Panc1 (cell line): ENCODE measurements around the gene SLC4A2. TPM values are rescaled to one million over a fixed set of nuclear protein-coding genes. Genes with fewer than 3 reads are reported as not detected.

Source experiments
- ATAC-seq: fragments of 200-7000 bp; cut with Tn5 transposase; 2 replicates; pipeline ENCODE4 v1.9.1; 2020; ENCODE audit warnings: mild to moderate bottlenecking, moderate library complexity
- BruUV-seq: library from RNA; stranded (reverse); fragments of 400-500 nt; replicated peaks from 2 replicates; lab custom pipeline; 2021; lab: Mats Ljungman, UMichigan
- CTCF ChIA-PET: fragments of 300-600 bp; sonication (Branson Sonifier 250); formaldehyde crosslinking; loops from one replicate; lab custom pipeline; 2022; ENCODE audit warnings: antibody characterized with exemption; lab: Charles Lee
- POLR2A ChIA-PET: fragments of 300-600 bp; sonication (Branson Sonifier 250); formaldehyde crosslinking; loops from one replicate; lab custom pipeline; 2022; ENCODE audit warnings: antibody characterized with exemption; lab: Charles Lee
- DNase-seq: peaks from one replicate; pipeline ENCODE4 v3.0.0-alpha.2; 2010; ENCODE audit warnings: low read depth, low spot score
- H3K27ac ChIP-seq: 2 replicates; pipeline ENCODE4 v1.5.1; 2011; ENCODE audit warnings: mild to moderate bottlenecking, low read length, inconsistent platforms
- H3K27me3 ChIP-seq: fragments of 200-500 bp; sonication (Bioruptor generic); 2 replicates; pipeline ENCODE4 v1.6.0; 2014; ENCODE audit warnings: low read length, inconsistent platforms; ENCODE audit not compliant: control insufficient read depth, insufficient read depth
- H3K36me3 ChIP-seq: fragments of 200-500 bp; sonication (Bioruptor generic); 2 replicates; pipeline ENCODE4 v1.5.1; 2014; ENCODE audit warnings: inconsistent platforms, mild to moderate bottlenecking, low read length, moderate library complexity; ENCODE audit not compliant: control insufficient read depth, insufficient read depth
- H3K4me1 ChIP-seq: 2 replicates; pipeline ENCODE4 v1.5.1; 2011; ENCODE audit warnings: inconsistent platforms, mild to moderate bottlenecking, low read length, moderate library complexity; ENCODE audit not compliant: control insufficient read depth, insufficient read depth
- H3K4me3 ChIP-seq, 2 experiments: 2 replicates each; pipeline ENCODE4 v1.5.1; 2011 to 2012; ENCODE audit warnings: low read depth in 2 of 2, low read length in 2 of 2, mild to moderate bottlenecking in 2 of 2, inconsistent platforms in 1 of 2, moderate library complexity in 1 of 2
- H3K9me3 ChIP-seq: fragments of 200-500 bp; sonication (Bioruptor generic); 2 replicates; pipeline ENCODE4 v1.5.1; 2014; ENCODE audit warnings: low read depth, mild to moderate bottlenecking, inconsistent platforms, low read length, moderate library complexity; ENCODE audit not compliant: control insufficient read depth, insufficient read depth
- POLR2AphosphoS5 ChIP-seq: IDR thresholded peaks from 2 replicates; pipeline ENCODE4 v1.6.1; 2012; ENCODE audit warnings: mild to moderate bottlenecking, low read depth, low read length, moderate library complexity
- SIN3A ChIP-seq: IDR thresholded peaks from 2 replicates; pipeline ENCODE4 v1.6.1; 2012; ENCODE audit warnings: low read depth, mild to moderate bottlenecking, low read length, moderate library complexity, borderline replicate concordance; ENCODE audit not compliant: insufficient read depth
- TCF7L2 ChIP-seq: IDR thresholded peaks from 2 replicates; pipeline ENCODE4 v1.6.1; 2011; ENCODE audit warnings: mild to moderate bottlenecking, low read depth, low read length, inconsistent platforms
- in situ Hi-C: cut with HindIII; loops from 2 replicates; pipeline ENCODE4 v1.10.0; 2016; ENCODE audit warnings: low sequenced_read_pairs, low pct_unique_long_range_greater_than_20kb
- intact Hi-C: fragments of 100-400 bp; cut with micrococcal nuclease; formaldehyde crosslinking; loops from one replicate; pipeline ENCODE4 v1.10.0; 2022; ENCODE audit not compliant: unreplicated experiment
- total RNA-seq: library from RNA; stranded (reverse); gene quantifications from one replicate; pipeline ENCODE4 v1.2.1, GENCODE V29; 2021; ENCODE audit not compliant: unreplicated experiment
- TF ChIP-seq, protein P1 (sequence below), 2 experiments: IDR thresholded peaks; 2 replicates each; pipeline ENCODE4 v1.6.1; 2011 to 2012; ENCODE audit warnings: low read depth in 2 of 2, control low read depth in 1 of 2, low read length in 1 of 2, mild to moderate bottlenecking in 1 of 2, moderate library complexity in 1 of 2; ENCODE audit not compliant: insufficient read depth in 1 of 2
- TF ChIP-seq, protein P2 (sequence below): fragments of 450-650 bp; IDR thresholded peaks from 2 replicates; pipeline ENCODE4 v1.5.1; 2017; ENCODE audit warnings: mild to moderate bottlenecking

Gene SLC4A2
- total RNA-seq, 1 experiment from 2014 or later, result 580 TPM

DNA sequence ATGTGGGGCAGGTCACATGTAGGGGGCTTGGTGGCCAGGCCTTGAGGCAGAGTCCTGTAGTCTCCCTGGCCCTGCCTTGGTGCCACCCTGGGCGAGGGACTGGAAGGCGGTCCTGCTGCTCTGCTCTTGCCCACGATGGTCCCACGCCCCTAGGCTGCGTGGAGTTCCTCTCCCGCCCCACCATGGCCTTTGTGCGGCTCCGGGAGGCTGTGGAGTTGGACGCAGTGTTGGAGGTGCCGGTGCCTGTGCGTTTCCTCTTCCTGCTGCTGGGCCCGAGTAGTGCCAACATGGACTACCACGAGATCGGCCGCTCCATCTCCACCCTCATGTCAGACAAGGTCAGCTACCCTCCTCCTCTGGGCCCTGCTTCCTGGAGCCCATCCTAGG, 11.2 kb downstream of the SLC4A2 start:
- H3K9me3 ChIP-seq, result no peaks in the 10 kb centered on the region
- H3K36me3 ChIP-seq, result peaks cover 17% of the 10 kb centered on the region
- no peak for DNase-seq
- POLR2A ChIA-PET, result no interaction called here
- in situ Hi-C loops, result no loop called here
- intact Hi-C loops, result no loop called here
- BruUV-seq, result TSS peak; percentile 16
- no peak for TF ChIP-seq SIN3A
- TF ChIP-seq TCF7L2, result no peak
- TF ChIP-seq, protein P1, sequence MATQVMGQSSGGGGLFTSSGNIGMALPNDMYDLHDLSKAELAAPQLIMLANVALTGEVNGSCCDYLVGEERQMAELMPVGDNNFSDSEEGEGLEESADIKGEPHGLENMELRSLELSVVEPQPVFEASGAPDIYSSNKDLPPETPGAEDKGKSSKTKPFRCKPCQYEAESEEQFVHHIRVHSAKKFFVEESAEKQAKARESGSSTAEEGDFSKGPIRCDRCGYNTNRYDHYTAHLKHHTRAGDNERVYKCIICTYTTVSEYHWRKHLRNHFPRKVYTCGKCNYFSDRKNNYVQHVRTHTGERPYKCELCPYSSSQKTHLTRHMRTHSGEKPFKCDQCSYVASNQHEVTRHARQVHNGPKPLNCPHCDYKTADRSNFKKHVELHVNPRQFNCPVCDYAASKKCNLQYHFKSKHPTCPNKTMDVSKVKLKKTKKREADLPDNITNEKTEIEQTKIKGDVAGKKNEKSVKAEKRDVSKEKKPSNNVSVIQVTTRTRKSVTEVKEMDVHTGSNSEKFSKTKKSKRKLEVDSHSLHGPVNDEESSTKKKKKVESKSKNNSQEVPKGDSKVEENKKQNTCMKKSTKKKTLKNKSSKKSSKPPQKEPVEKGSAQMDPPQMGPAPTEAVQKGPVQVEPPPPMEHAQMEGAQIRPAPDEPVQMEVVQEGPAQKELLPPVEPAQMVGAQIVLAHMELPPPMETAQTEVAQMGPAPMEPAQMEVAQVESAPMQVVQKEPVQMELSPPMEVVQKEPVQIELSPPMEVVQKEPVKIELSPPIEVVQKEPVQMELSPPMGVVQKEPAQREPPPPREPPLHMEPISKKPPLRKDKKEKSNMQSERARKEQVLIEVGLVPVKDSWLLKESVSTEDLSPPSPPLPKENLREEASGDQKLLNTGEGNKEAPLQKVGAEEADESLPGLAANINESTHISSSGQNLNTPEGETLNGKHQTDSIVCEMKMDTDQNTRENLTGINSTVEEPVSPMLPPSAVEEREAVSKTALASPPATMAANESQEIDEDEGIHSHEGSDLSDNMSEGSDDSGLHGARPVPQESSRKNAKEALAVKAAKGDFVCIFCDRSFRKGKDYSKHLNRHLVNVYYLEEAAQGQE (IDR thresholded peaks at IDR 0.05; ENCODE audit: insufficient read depth in 1 of 2, low read depth in 2 of 2, low read length in 1 of 2), result no peak
- TF ChIP-seq, protein P2, sequence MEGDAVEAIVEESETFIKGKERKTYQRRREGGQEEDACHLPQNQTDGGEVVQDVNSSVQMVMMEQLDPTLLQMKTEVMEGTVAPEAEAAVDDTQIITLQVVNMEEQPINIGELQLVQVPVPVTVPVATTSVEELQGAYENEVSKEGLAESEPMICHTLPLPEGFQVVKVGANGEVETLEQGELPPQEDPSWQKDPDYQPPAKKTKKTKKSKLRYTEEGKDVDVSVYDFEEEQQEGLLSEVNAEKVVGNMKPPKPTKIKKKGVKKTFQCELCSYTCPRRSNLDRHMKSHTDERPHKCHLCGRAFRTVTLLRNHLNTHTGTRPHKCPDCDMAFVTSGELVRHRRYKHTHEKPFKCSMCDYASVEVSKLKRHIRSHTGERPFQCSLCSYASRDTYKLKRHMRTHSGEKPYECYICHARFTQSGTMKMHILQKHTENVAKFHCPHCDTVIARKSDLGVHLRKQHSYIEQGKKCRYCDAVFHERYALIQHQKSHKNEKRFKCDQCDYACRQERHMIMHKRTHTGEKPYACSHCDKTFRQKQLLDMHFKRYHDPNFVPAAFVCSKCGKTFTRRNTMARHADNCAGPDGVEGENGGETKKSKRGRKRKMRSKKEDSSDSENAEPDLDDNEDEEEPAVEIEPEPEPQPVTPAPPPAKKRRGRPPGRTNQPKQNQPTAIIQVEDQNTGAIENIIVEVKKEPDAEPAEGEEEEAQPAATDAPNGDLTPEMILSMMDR, result no peak
- no peak for TF ChIP-seq POLR2AphosphoS5
- H3K27ac ChIP-seq, result no peak overlapping the region
- no peak for ATAC-seq
- CTCF ChIA-PET, result no interaction called here
- no peaks in the 10 kb centered on the region for H3K27me3 ChIP-seq
- no peak overlapping the region for H3K4me3 ChIP-seq
- H3K4me1 ChIP-seq, result peaks cover 4% of the 10 kb centered on the region

DNA sequence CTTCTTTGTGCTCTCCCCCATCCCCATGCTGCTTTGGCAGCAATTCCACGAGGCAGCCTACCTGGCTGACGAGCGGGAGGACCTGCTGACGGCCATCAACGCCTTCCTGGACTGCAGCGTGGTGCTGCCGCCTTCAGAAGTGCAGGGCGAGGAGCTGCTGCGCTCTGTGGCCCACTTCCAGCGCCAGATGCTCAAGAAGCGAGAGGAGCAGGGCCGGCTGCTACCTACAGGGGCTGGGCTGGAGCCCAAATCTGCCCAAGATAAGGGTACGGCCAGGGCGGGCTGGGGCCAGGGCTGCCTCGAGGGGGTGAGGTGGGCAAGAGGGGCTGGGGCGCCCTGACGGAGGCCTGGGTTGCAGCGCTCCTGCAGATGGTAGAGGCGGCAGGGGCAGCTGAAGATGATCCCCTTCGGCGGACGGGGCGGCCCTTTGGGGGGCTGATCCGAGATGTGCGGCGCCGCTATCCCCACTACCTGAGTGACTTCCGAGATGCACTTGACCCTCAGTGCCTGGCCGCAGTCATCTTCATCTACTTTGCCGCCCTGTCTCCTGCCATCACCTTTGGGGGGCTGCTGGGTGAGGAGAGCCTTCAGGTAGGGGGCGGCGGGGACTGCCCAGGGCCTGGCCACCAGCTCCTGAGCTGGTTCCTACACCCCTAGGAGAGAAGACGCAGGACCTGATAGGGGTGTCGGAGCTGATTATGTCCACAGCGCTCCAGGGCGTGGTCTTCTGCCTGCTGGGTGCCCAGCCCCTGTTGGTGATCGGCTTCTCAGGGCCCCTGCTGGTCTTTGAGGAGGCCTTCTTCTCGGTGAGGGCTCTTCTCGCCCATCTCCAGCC, 11.9 kb downstream of the SLC4A2 start:
- H3K9me3 ChIP-seq, result no peaks in the 10 kb centered on the region
- CTCF ChIA-PET, result no interaction called here

More for the DNA sequence above, 11.9 kb downstream of the SLC4A2 start:
- Histone ChIP-seq H3K4me1 (peaks cover 9% of the 10 kb centered on the region), H3K27me3 (no peaks in the 10 kb centered on the region), H3K4me3 (no peak overlapping the region), H3K36me3 (peaks cover 12% of the 10 kb centered on the region), H3K27ac (no peak overlapping the region)
- no peak for TF ChIP-seq TCF7L2
- TF ChIP-seq, protein P1 (IDR thresholded peaks at IDR 0.05; ENCODE audit: insufficient read depth in 1 of 2, low read depth in 2 of 2, low read length in 1 of 2), result no peak
- TF ChIP-seq, protein P2, result no peak
- no peak for TF ChIP-seq POLR2AphosphoS5
- no peak for TF ChIP-seq SIN3A
- intact Hi-C loops (no loop called here), in situ Hi-C loops (no loop called here)
- POLR2A ChIA-PET, result interaction anchor here (0.5 kb wide), 1 partner anchor 346 kb away, joined by 13 read pairs; no protein-coding TSS in a partner anchor
- ATAC-seq (no peak), DNase-seq (no peak)
- BruUV-seq, result no TSS peak
